Activated naive CD4-positive, alpha-beta T cell treated with anti-CD3 and anti-CD28 coated beads, Interleukin-2, amount 50 U/mL, for 72 hours (primary cell): ENCODE data around the gene XXYLT1. TPM values are rescaled to one million over a fixed set of nuclear protein-coding genes. Genes with fewer than 3 reads are reported as not detected.
A peak's percentile ranks its signal among the peaks of the same experiment; 100 is the strongest.

Experiments used
- ATAC-seq, 2 donors: fragments of 150-1000 bp; cut with Tn5 transposase; 2 replicates each; pipeline ENCODE4 v1.10.0; 2021; ENCODE audit warnings: mild to moderate bottlenecking in 2 of 2, moderate library complexity in 2 of 2
- DNase-seq, 2 donors: peaks; one replicate each; pipeline ENCODE4 v3.0.0; 2021 to 2022; ENCODE audit warnings: low spot score in 2 of 2
- H3K27ac Mint-ChIP-seq, 2 donors: one replicate each; pipeline ENCODE4 v1.8.0; 2022; ENCODE audit warnings: mild to moderate bottlenecking in 2 of 2, mixed read lengths in 2 of 2
- H3K36me3 Mint-ChIP-seq, 2 donors: one replicate each; pipeline ENCODE4 v1.8.0; 2022; ENCODE audit warnings: mixed read lengths in 2 of 2
- H3K9me3 Mint-ChIP-seq, 2 donors: one replicate each; pipeline ENCODE4 v1.8.0; 2022; ENCODE audit warnings: mixed read lengths in 2 of 2
- total RNA-seq, 2 donors: library from RNA; stranded (reverse); gene quantifications; one replicate each; pipeline ENCODE4 v1.2.3, GENCODE V29; 2022

XXYLT1 gene
- total RNA-seq, 2 donors from 2014 or later, result 3.4 to 6.1 TPM

DNA sequence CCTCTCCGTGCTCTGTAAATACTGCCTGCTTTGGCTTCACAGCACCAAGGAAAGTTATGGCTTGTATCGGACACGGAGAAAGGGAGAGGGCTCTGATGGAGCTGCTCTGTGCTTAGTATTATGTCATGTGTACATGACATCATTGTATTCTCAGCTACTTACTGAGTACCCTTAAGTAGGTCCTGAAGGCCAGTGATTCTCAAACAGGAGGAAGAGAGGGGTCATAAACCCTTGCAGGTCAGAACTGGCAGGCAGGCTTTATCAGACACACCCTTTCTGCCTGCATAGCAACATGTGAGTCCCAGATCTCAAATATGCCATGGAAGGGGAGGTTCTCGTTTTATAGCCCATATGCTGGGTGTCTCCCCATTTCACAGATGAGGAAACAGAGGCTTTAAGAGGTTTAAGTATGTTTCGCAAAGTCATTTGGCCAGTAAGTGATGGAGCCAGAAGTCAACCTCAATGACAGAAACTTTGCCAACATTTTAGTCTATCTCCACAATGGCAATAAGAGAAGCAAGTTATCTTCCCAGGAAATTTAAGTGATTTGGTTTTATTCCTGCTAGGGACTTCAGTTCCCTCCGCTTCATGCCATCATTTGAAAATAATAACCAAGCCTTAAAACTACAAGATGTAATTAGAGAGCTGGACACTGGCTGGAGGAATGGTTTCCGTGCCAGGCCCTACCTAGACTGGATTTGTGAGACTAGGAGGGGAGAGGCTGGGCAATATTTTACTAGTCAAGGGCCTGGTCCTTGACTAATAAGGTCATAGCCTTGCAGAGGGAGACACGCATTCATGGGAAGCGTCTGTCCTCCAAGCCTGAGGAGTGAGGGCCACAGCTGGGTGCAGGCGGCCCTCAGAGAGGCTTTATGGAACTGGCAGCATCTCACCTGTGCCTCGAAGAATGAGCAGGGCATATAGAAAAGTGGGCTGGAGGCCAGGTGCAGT is 133.0 kb downstream of the XXYLT1 start:
- peaks cover 22 to 26% of the 10 kb centered on the region in 2 donors for H3K36me3 Mint-ChIP-seq
- DNase-seq, result no peak
- H3K9me3 Mint-ChIP-seq, result peaks cover 8 to 22% of the 10 kb centered on the region in 2 donors
- no peak overlapping the region for H3K27ac Mint-ChIP-seq
- ATAC-seq, result no peak

DNA sequence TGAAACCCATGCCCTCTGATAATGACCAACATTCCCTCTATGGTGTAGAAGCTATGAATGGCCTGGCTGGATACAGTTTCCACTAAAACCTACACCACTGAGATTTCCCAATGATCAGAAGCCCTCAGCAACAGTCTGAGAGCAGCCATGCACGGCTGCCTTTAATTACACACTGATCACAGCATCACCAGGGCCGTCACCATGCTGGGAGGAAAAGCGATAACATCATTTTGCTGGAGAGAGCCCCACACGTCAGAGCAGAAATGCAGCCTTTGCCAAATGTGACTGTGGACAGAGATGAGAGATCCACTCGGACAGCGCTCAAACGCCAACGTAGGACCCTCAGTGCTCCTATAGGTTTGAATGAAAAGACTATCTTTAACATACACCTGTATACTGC is 135.0 kb downstream of the XXYLT1 start:
- ATAC-seq (no peak), DNase-seq (no peak)
- Mint-ChIP-seq H3K27ac (no peak overlapping the region), H3K9me3 (peaks cover 4 to 8% of the 10 kb centered on the region in 2 donors), H3K36me3 (peaks cover 6 to 12% of the 10 kb centered on the region in 2 donors)

DNA sequence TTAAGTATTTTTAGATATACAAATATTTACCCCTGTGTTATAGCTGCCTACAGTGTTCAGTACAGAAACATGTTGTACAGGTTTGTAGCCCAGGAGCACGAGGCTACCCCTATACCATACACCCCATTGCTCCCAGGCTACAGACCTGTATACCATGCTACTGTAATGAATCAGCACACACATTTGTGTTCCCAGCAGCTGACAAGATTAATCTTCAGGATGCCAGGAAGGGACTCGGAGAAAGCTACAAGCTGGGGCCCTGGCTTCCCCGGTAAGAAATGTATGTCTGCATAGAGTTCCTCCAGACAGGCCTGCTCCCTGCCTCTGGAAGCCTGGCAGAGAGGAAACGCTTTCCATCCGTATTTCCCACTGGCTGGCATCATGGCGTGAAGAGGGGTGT is 136.5 kb downstream of the XXYLT1 start:
- DNase-seq (no peak), ATAC-seq (no peak)
- Mint-ChIP-seq H3K27ac (peak overlapping the region in 1 of 2 donors; percentile 8), H3K9me3 (no peaks in the 10 kb centered on the region), H3K36me3 (peaks cover 0 to 1% of the 10 kb centered on the region in 2 donors)

DNA sequence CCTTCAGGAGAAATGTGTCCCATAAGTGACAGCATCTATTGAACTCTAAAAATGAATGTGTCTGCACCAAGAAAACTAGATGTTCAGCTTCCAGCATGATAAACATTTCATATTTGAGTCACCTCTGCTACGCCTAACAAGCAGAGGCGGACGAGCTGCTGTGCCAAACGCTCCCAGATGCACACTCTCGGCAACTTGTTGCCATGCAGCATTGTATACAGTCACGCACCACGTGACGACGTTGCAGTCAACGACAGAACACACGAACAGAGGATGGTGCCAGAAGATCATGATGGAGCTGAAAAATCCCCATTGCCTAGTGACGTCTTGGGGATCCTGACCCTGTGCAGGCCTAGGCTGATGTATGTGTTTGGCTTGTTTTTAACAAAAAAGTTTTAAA is 137.5 kb downstream of the XXYLT1 start:
- no peak for DNase-seq
- Mint-ChIP-seq H3K9me3 (no peaks in the 10 kb centered on the region), H3K27ac (no peak overlapping the region), H3K36me3 (peaks cover 0 to 6% of the 10 kb centered on the region in 2 donors)
- ATAC-seq, result peak in 1 of 2 donors; percentile 34

DNA sequence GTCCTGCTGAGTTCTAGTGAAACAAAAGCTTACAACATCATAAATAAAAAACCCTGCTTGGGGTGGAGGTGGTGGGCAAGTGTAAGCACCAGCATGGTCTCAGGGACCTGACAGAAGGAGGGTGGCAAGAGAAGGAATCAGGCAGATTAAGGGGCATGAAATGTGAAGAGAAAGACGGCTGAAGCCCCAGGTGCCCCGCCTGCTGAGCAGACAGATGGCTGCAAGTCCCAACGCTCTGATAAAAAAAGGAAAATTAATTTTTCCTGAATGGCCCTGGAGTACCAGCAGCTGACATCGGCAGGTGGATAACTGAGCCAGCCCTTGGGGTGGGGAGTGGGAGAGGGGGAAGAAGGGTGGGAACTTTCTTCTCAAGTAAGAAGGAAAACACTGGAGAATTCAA is 137.9 kb downstream of the XXYLT1 start:
- peaks cover 0 to 6% of the 10 kb centered on the region in 2 donors for H3K36me3 Mint-ChIP-seq
- peak overlapping the region in 1 of 2 donors; percentile 65 for H3K27ac Mint-ChIP-seq
- H3K9me3 Mint-ChIP-seq, result no peaks in the 10 kb centered on the region
- DNase-seq, result no peak
- no peak for ATAC-seq

DNA sequence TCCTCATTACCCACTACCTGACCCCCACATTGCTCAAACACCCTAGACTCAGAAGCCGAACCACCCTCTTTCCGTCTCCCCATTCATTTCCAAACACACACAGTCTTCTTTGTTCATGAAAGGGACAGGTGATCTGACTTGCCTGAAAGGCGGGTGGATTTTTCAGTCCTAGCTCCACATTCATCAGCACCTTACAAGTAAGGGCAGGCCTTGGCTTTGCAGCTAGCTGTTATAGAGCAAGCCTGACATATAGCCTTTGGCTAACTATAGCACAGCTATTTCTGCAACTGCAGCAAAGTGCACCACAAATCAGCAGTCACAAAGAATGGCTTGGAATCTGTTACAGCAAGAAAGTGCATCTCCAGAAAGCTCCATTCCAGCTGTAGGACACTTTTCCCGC is 139.8 kb downstream of the XXYLT1 start:
- Mint-ChIP-seq H3K36me3 (peaks cover 0 to 6% of the 10 kb centered on the region in 2 donors), H3K9me3 (no peaks in the 10 kb centered on the region), H3K27ac (no peak overlapping the region)
- ATAC-seq (no peak), DNase-seq (no peak)

DNA sequence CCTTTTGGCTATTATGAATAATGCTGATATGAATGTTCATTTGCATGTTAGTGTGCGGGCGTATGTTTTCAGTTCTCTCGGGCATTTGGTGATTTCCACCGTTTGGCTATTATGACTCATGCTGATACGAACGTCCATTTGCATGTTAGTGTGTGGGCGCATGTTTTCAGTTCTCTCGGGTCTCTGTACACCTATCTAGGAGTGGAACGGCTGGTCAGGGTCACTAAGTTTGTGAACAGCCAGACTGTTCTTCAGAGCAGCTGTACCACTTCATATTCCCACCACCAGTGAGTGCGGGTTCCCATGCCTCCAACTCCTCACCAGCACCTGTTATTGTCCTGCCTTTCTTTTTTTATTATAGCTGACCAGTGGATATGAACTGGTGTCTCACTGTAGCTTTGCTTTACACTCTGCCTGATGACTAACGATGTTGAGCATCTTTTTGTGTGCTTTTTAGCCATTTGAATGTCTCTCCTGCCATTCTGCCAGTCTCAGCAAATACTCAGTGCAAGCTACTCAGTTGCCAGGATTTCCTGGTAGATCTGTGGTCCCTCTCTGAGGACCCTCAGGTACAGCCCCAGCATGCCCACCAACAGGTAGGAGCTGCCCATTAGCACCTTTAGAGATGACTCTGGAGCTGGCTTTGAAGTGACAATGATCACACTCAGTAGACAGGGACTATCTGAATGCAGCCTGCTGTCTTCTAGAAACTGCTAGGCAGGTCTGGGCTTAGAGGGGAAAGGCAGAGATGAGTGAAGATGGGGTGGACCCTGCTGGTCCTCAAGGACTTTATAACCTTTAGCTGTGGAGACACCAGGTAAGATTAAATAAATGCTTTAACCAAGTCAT is 141.1 kb downstream of the XXYLT1 start:
- Mint-ChIP-seq H3K36me3 (peaks cover 0 to 6% of the 10 kb centered on the region in 2 donors), H3K9me3 (no peaks in the 10 kb centered on the region), H3K27ac (peak overlapping the region; percentile 74 to 96)
- ATAC-seq, result peak; percentile 81 to 85
- DNase-seq, result peak in 1 of 2 donors; percentile 31

DNA sequence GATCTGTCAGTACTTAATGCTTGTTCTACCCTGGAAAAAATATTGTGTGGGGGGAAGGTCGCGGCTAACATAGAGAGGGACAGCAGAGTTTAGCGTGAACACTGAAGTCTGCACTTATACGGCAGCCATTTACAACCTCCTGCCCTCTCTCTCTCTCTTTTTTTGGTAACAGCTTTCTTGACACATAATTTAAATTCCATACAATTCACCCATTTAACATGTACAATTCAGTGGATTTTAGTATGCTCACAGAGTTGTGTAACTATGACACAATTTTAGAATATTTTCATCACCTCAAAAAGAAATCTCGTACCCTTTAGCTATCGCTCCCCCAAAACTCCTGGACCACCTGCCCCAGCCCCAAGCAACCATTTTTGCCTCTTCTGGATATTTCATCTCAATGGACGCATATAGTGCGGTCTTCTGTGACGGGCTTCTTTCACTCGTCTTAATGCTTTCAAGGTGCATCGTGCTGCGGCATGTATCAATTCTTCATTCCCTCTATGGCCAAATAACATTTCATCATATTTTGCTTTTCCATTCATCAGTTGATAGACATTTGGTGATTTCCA is 141.8 kb downstream of the XXYLT1 start:
- Mint-ChIP-seq H3K9me3 (no peaks in the 10 kb centered on the region), H3K27ac (peak overlapping the region; percentile 74 to 96), H3K36me3 (peaks cover 0 to 6% of the 10 kb centered on the region in 2 donors)
- DNase-seq, result no peak
- ATAC-seq, result no peak

DNA sequence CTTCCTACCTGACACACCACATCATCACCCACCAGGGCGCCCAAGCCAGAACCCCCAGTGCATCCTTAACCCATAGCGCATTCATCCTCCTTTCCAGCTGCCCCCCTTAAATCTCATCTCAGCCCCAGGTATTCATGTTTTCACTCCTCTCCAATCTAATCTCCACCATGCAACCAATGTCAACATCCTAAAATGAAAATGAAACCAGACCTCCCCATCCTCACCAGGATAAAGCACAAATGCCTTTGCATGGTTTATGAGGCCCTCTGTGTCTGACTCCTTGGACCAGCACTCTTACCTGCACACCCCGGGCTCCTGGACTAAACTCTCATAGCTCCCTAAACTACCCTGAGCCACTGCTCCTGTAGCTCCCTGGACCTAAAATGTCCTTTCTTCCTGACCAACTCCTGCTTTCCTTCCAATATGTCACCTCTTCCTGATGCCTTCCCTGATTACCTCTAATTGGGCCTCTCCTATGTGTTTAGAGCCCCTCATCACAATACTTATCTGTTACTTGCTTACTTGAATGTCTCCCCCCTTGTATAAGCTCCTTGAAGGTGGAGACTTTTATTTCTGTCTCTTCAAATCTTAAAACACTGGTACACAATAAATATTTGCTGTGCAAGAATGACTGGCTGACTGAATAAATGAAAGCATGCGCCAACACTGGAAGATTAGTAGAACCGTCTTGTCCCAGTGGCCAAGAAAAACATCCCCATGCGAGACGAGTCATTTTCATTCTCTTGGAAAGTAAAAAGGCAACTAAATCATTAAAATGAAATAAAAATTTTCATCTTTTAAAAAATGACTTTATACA is 142.5 kb downstream of the XXYLT1 start:
- H3K9me3 Mint-ChIP-seq, result no peaks in the 10 kb centered on the region
- no peak for DNase-seq
- H3K27ac Mint-ChIP-seq, result peak overlapping the region; percentile 23 to 74
- H3K36me3 Mint-ChIP-seq, result peaks cover 0 to 6% of the 10 kb centered on the region in 2 donors
- ATAC-seq, result no peak

DNA sequence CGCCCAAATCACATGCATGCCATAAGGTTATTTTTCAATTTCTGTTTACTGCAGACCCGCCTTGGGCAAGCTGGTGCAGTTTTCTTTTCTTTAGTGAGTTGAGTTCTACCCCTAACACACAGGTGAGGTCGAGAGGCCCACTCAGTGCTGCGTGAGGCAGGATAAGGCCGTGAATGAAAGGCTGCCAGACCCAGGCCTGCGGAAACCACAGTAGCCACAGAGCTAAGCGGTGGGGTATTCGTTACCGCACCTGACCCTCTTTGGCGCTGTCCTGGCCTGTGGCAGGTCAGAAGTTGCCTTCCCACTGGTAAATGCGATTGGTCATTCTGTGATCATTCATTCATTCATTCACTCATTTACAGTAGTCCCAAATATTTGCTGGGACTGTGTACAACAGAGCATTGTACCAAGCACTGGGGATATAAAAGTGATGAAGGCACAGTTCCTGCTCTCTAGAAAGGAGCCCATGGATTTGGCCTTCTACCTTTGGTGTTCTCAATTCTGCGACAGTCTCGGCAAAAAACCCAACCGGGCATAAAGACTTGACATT is 144.8 kb downstream of the XXYLT1 start:
- ATAC-seq (no peak), DNase-seq (no peak)
- Mint-ChIP-seq H3K27ac (no peak overlapping the region), H3K9me3 (no peaks in the 10 kb centered on the region), H3K36me3 (peaks cover 0 to 6% of the 10 kb centered on the region in 2 donors)

DNA sequence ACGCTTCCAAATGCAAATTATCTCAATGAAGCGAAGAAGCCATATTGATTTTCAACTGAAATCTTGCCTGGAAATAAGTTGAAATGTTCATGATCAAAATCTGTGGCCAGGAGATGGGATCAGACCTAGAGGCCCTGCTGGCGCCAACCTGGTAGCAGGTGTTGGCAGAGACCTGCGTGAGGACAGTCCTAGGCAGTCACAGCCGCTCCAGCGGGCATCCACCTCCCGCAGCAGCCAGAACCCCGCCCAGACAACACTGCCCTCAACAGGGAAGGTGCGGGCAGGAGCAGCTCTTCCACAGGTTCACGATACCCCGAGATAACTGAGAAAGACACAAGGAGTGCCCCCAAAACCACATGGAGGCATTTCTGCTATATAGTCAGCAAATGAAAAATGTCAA is 145.3 kb downstream of the XXYLT1 start:
- Mint-ChIP-seq H3K9me3 (no peaks in the 10 kb centered on the region), H3K36me3 (peaks cover 0 to 6% of the 10 kb centered on the region in 2 donors), H3K27ac (peak overlapping the region in 1 of 2 donors; percentile 38)
- DNase-seq, result no peak
- no peak for ATAC-seq

DNA sequence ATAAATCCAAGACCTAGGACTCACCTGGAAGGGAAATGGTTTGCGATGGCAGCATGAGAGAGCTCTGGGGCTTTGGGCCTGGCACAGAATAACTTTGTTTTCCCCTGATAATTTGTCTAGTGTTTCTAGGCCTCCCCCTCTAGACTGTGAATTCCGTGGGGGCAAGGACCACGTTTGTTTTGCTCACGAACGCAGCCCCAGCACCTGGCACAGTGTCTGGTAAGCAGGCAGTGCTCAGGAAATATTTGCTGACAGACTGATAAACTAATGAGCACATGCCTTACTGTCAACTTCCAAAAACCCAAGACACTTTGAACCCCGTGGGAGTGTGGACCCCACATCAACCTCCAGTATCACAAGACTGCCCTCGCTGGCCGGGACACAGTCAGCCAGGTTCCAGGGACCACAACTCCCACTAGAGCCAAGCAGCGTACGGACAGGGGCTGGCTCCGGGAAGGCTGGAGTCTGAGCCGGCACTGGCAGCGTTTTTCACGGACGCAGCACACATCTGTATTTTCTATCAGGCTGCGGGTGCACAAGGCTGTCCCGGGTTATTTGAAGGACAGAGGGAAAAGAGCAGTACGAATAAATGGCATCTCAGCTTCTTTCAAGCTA is 146.5 kb downstream of the XXYLT1 start:
- ATAC-seq (no peak), DNase-seq (no peak)
- Mint-ChIP-seq H3K9me3 (no peaks in the 10 kb centered on the region), H3K36me3 (peaks cover 0 to 5% of the 10 kb centered on the region in 2 donors), H3K27ac (peak overlapping the region in 1 of 2 donors; percentile 45)

DNA sequence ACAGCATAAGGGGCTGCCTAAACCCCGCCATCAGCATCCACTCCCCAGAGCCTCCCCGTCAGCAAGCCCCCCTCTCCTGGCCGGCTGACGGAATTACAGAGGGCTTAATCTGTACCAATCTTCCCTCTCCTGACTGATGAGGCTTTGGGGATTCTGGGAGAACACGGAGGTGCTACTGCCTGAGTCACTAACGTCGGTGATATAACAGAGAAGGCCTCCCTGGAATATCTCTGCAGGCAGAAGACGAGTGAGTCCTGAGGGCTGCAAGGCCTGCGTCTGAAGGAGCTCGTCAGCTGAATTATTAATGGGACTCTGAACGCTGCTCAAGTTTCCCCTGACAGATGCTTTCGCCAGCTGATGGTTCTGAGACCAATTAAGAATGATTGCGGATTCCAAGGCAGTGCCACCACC is 147.7 kb downstream of the XXYLT1 start:
- ATAC-seq, result no peak
- H3K9me3 Mint-ChIP-seq, result no peaks in the 10 kb centered on the region

DNA sequence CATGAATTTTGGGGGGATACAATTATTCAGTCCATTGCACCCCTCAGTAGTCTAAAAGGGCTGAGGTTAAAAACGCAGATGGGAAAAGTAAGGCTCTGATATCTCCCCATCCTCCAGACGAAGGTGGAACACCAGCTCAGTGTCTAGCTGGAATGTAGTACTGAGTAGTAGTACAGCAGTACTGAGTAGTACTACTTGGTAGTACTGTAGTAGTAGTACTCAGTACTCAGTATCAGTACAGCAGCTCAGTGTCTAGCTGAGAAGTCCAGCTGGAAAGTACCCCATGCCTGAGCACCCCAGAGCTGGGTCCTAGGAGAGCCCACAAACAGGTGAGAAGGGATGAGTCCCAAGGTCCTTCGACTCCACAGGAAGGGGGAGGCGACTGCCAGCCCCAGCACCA is 148.7 kb downstream of the XXYLT1 start:
- H3K27ac Mint-ChIP-seq, result no peak overlapping the region

More for the DNA sequence above, 147.7 kb downstream of the XXYLT1 start:
- Mint-ChIP-seq H3K27ac (no peak overlapping the region), H3K36me3 (no peaks in the 10 kb centered on the region)
- no peak for DNase-seq

DNA sequence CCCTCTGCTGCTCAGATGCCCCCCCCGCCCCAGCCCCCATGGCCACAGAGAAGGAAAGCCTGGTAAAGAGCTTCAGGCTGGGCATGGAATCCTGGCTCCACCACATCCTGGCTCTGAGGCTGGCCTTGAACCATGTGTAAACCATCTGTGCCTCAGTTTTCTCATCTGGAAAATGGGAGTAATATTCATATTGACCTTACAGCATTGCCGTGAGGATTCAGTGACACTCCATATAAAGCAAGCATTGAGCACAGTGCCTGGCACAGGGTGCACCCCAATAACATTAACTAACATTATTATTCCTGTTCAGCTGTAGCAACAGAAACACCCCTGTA is 150.7 kb downstream of the XXYLT1 start:
- ATAC-seq (no peak), DNase-seq (no peak)
- no peak overlapping the region for H3K27ac Mint-ChIP-seq
- no peaks in the 10 kb centered on the region for H3K9me3 Mint-ChIP-seq
- no peaks in the 10 kb centered on the region for H3K36me3 Mint-ChIP-seq

More for the DNA sequence above, 148.7 kb downstream of the XXYLT1 start:
- H3K36me3 Mint-ChIP-seq, result no peaks in the 10 kb centered on the region
- ATAC-seq (no peak), DNase-seq (no peak)
- no peaks in the 10 kb centered on the region for H3K9me3 Mint-ChIP-seq
